GM12801 (cell line): ENCODE measurements around the gene NUP214.

ENCODE experiments used
- TF ChIP-seq, protein P1 (sequence below): IDR thresholded peaks from one replicate; pipeline ENCODE4 v1.5.1; 2011; ENCODE audit warnings: control low read depth; ENCODE audit not compliant: insufficient read length; ENCODE audit errors: extremely low read depth

NUP214 gene

DNA sequence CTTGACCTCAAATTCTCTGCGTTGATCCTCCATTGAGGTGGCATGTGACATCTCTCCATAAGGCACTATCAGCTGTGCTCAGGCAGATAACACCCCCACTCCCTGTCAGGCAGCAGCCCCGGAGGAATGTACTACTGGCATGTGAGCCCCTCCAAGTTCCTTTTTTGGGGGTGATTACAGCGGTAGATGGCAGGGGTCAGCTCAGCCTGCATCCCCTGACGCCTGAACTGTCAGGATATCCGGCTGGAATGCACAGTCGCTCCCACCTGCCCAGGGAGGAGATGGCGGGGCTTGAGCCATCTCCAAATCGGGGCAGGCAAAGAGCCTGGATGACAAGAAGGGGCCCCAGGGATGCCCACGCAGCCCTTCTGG, 110.1 kb downstream of the NUP214 start:
- TF ChIP-seq, protein P1, sequence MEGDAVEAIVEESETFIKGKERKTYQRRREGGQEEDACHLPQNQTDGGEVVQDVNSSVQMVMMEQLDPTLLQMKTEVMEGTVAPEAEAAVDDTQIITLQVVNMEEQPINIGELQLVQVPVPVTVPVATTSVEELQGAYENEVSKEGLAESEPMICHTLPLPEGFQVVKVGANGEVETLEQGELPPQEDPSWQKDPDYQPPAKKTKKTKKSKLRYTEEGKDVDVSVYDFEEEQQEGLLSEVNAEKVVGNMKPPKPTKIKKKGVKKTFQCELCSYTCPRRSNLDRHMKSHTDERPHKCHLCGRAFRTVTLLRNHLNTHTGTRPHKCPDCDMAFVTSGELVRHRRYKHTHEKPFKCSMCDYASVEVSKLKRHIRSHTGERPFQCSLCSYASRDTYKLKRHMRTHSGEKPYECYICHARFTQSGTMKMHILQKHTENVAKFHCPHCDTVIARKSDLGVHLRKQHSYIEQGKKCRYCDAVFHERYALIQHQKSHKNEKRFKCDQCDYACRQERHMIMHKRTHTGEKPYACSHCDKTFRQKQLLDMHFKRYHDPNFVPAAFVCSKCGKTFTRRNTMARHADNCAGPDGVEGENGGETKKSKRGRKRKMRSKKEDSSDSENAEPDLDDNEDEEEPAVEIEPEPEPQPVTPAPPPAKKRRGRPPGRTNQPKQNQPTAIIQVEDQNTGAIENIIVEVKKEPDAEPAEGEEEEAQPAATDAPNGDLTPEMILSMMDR = no peak

DNA sequence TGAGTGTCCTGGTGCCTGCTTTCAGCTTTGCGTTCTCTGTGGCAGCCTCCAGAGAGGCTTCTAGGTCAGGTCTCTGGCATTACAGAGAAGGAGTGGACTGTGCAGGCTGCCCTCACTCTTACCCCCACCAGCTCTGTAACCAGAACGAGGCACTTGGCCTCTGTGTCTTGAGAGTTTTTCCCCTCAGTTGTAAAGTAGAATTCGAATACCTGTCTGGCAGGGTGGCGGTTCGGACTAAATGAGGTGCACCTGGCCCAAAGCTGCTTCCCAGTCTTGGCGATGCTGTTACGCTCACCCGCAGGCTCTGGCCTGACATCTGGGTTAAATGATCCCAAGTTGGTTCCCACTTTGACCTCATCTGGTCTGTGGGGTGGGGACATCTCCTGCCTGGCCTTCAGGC, 110.8 kb downstream of the NUP214 start:
- TF ChIP-seq, protein P1 = no peak

DNA sequence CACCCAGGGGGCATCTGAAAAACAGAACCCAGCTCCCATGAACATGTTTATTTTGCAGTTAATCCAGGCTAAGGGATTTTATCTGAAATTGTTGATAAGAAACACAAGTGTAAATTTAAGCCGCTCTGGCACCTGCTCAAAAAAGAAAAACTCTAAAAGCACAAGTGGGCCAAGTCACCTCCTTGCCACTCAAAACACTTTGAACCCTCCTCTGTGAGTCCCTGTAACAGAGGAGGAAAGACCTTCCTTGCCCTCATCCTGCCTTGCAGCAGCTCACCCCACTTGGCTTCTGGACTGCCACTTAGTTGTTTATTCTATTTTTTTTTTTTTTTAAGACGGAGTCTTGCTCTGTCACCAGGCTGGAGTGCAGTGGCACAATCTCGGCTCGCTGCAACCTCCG, 111.4 kb downstream of the NUP214 start:
- TF ChIP-seq, protein P1 = no peak

DNA sequence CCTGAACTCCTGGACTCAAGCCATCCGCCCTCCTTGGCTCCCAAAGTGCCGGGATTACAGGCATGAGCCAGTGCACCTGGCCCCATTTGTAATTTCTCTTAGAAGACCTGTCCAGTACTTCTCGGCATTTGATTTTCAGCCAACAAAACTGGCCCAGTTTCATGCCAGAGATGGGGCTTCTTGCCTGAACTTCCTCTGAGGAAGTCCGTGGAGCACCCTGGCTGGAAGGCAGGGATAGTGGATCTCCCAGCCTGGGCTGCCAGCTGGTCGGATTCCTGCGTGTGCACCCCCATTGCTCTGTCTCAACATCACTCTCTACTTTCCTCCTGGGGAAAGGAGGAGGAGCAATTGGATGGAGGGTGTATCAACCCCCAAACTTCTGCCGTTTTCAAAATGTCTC, 111.9 kb downstream of the NUP214 start:
- TF ChIP-seq, protein P1 = no peak

DNA sequence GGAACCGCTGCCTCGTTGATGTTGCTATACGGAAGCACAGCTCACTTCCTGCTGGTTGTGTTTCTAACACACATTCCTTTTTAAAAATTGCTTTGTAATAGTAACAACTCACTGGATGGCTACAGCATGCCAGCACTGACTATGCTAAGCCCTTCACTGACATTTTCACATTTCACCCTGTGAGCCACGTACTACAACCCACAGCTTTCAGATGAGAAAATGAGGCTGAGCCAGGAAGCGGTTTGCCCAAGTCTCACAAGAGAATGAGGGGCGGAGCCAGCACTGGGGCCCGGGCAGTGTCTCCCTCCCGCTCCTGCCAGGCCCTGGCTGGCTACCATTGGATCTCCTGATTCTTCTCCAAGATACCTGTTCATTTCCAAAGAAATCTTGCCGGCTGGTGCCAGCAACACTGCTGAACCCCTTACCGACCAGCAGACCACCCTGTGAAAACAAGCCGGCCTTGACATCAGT, 112.6 kb downstream of the NUP214 start:
- TF ChIP-seq, protein P1 = no peak

DNA sequence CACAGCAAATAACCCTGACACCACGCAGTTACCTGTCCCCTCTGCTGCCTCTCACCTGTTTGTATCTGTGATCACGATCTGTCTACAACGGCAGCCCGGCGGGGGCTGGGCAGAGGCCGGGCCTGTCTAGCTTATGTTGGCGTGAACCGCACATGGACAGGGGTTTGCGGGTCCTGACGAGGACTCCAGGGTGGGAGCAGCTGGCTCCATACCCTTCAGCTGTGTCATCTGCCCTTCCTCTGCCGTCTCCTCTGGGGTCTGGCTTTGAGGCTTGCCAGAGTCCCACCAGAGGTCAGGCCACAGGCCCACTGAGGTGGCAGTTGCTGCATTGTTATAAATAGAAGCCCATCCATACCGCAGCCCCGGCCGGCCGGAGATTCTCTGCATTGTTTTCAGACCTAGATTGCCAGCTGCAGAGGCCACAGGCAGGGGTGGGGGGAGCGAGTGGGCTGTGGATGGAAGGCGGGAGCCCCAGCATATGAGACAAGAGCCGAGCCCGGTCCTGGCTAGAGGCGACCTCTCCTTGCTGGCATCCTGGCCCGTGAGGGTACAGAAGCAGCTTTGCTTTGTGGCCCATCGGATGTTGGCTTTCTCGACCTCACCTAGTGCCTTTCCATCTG, 113.1 kb downstream of the NUP214 start:
- TF ChIP-seq, protein P1 = no peak

DNA sequence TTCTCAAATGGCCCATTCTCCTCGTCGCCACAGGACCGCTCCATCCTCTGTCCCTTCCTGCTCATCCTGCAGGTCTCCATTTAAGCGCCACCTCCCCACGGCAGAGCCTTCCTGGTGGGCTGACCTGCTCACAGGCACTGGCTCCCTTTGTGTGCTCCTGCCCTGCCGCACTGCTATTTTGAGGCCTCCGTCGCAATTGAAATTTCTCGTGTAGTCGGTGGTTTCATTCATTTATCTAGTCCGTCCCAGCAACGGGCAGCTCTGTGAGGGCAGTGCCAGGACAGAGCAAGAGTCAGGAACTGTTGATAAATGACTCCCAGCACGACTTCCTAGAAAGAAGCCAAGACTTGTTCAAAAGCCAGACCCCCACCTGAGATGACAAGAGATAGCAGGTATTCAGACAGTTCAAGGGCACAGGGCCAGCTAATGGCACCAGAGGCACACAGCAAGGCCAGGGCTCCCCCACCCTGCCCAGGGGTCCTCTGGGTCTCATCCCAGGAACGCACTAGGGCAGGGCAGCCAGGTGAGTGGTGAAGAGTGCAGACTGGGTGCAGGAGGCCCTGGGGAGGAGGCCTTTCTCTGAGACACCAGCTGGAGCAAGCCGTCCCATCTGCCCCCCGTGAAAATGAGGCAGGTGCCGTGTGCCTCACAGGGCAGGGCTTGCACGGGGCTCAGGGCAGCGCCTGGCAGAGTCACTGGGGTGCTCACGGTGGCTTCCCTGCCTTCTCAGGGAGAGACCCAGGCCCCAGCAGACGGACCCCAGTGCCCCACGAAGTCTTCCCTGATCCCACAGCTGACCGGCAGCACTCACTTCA, 114.0 kb downstream of the NUP214 start:
- TF ChIP-seq, protein P1 = no peak
